GM12892 (cell line): Measurements from ENCODE around the gene SLC39A11.

Experiments
- POLR2A ChIP-seq: IDR thresholded peaks from 2 replicates; pipeline ENCODE4 v1.6.1; 2011; ENCODE audit warnings: low read depth, low read length, control low read depth
- POLR2AphosphoS5 ChIP-seq: IDR thresholded peaks from 2 replicates; pipeline ENCODE4 v1.6.1; 2011; ENCODE audit warnings: low read depth, low read length, control low read depth
- TAF1 ChIP-seq: IDR thresholded peaks from 2 replicates; pipeline ENCODE4 v1.6.1; 2011; ENCODE audit warnings: low read depth, mild to moderate bottlenecking, control low read depth, low read length, borderline replicate concordance

DNA sequence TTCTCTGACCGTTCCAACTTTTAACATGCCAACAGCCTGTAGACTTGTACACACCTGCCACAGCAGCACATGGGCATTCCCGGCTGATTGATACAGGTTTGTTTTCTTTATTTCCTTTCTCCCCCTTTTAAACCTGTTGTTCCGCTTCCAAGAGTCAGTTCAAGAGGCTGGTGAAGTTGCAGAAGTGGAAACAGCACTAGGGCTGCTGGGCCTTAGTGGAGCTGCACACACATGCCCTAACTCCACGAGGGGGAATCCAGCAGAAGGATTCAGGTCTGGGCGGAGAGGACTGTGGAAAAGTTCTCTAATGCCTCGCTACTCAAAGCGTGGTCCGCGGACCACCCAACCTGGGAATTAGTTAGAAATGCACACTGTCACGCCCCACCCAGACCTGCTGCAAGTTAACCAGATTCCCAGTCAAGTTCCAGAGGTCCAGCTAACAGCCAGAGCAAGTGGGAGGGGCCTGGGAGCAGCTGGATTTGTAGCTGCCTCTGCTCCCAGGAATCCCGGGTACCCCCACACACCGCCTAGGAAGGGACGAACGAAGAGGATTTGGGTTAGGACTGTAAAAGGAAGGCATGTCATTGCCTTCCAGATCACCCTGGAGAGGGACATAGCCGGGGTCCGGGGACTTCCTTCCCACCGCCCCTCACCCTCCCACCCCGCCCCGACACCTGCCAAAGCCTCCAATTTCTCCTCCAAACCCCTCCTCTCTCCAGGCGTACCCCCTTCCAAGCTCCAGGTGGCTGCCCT, 542 bp downstream of the SLC39A11 start:
- TF ChIP-seq POLR2A (no peak; the same call in 1 of the 2 replicates), POLR2AphosphoS5 (no peak), TAF1 (no peak)
